ENCODE measurements around the gene CLTA. TPM values are rescaled to one million over a fixed set of nuclear protein-coding genes. Genes with fewer than 3 reads are reported as not detected.

CLTA gene
- total and polyA plus RNA-seq, 2 of the 8 experiments (the other 6 are each of a cell fraction or from before 2014, with no cell fraction given), result 137 to 236 TPM

DNA sequence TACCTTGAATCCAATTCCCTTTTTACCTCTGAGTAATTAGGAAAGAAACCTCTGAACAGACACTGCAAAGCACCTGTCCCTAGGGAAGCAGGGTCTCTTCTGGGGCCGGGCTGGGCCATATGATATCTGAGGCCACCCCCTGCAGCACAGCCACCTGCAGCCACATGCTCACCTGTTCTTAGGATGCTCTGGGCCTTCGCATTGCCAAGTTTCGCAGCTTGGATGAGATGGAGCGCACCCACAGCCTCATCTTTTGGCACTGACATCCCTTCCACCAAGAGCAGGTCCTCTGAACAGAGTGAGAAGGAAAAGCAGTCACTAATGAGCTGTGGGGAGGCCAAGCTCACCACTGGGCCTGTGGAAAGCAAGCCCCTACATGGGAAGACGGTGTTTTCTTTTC, 27.3 kb downstream of the CLTA start:
- H3K56ac ChIP-seq (replicated peaks; ENCODE audit: insufficient read length, low read depth, low read length), result no peak overlapping the region
- H3K4me3 ChIP-seq (ENCODE audit: extremely low read depth in 1 of 4, insufficient read depth in 2 of 4, low read depth in 3 of 4, low read length in 4 of 4), result no peak overlapping the region
- no peak overlapping the region for H2AK5ac ChIP-seq (ENCODE audit: low read depth, low read length)
- peaks cover 9% of the 10 kb centered on the region for H3K79me1 ChIP-seq (ENCODE audit: low read depth, low read length)
- no peak overlapping the region for H3K23ac ChIP-seq (ENCODE audit: insufficient read length)
- no peak overlapping the region for H3K27ac ChIP-seq (ENCODE audit: low read depth, low read length)
- ChIA-PET CTCF (ENCODE audit: partially characterized antibody) (no interaction called here), POLR2A (ENCODE audit: partially characterized antibody) (interaction anchor here (1.9 kb wide), 1 partner anchor 11 kb away, joined by 6 read pairs; no protein-coding TSS in a partner anchor)
- H3K4ac ChIP-seq (replicated peaks; ENCODE audit: insufficient read length, low read depth, low read length), result no peak overlapping the region
- no peak overlapping the region for H2BK15ac ChIP-seq (ENCODE audit: low read length)
- peaks cover 0 to 3% of the 10 kb centered on the region in 2 experiments; a peak in 1 of 4 replicates for H3K9me3 ChIP-seq (ENCODE audit: insufficient read depth in 2 of 2, low read depth in 1 of 2, low read length in 1 of 2)
- peaks cover 7 to 48% (median 31%) of the 10 kb centered on the region in 4 experiments for H3K36me3 ChIP-seq (ENCODE audit: control insufficient read depth in 2 of 4, insufficient read depth in 4 of 4, low read length in 3 of 4)
- peaks cover 2 to 10% of the 10 kb centered on the region in 2 experiments for H4K20me1 ChIP-seq (replicated peaks in 1 of 2; ENCODE audit: control insufficient read depth in 1 of 2, insufficient read depth in 2 of 2, low read length in 2 of 2)
- H4K8ac ChIP-seq (ENCODE audit: extremely low read depth, insufficient read depth, low read length), result no peak overlapping the region
- WGBS, 2 experiments (ENCODE audit: extremely low coverage in 1 of 2, insufficient coverage in 1 of 2, insufficient read length in 1 of 2, insufficient replicate concordance in 2 of 2, low coverage in 1 of 2, low lambda C conversion rate in 2 of 2, missing lambda C conversion rate in 1 of 2), result 87% methylated on average over 5 of the region's 5 CpGs; no CpG with 5 or more reads in 1 of the 2 experiments
- DNase-seq (ENCODE audit: low read depth in 1 of 2, low spot score in 2 of 2), result no peak
- no peak overlapping the region for H3K4me2 ChIP-seq (ENCODE audit: insufficient read depth in 1 of 2, low read depth in 2 of 2, low read length in 2 of 2)
- no peak overlapping the region for H2BK5ac ChIP-seq (ENCODE audit: low read depth, low read length)
- no peak overlapping the region for H4K5ac ChIP-seq (ENCODE audit: insufficient read length, low read depth, low read length)
- no peak overlapping the region for H2BK120ac ChIP-seq (replicated peaks; ENCODE audit: low read depth, low read length)
- H3K14ac ChIP-seq (ENCODE audit: insufficient read length), result no peak overlapping the region
- no peak for TF ChIP-seq POLR2AphosphoS5 (IDR thresholded peaks at IDR 0.05; ENCODE audit: low read depth, low read length)
- H3K23me2 ChIP-seq (ENCODE audit: low read depth, low read length), result no peaks in the 10 kb centered on the region
- H3K18ac ChIP-seq (ENCODE audit: extremely low read depth, low read length), result no peak overlapping the region
- H2BK12ac ChIP-seq (ENCODE audit: low read depth, low read length), result no peak overlapping the region
- no peaks in the 10 kb centered on the region; a peak in 2 of 4 replicates for H3K79me2 ChIP-seq (ENCODE audit: control insufficient read depth in 1 of 2, insufficient read depth in 2 of 2, low read length in 2 of 2)
- H3K27me3 ChIP-seq (replicated peaks in 1 of 4; ENCODE audit: control insufficient read depth in 3 of 4, extremely low read depth in 1 of 4, insufficient read depth in 3 of 4, low read length in 3 of 4), result no peaks in the 10 kb centered on the region
- no peak overlapping the region for H4K91ac ChIP-seq (replicated peaks; ENCODE audit: insufficient read length, low read length)
- FAIRE-seq, result no peak
- no peak overlapping the region for H3K9ac ChIP-seq (replicated peaks in 1 of 4; ENCODE audit: extremely low read depth in 1 of 4, low read depth in 3 of 4, low read length in 3 of 4)
- H3K4me1 ChIP-seq (replicated peaks in 1 of 4; ENCODE audit: control insufficient read depth in 3 of 4, insufficient read depth in 4 of 4, low read length in 3 of 4), result no peaks in the 10 kb centered on the region
- no peak overlapping the region for H2BK20ac ChIP-seq (ENCODE audit: low read length)
- H2AFZ ChIP-seq (ENCODE audit: low read length), result no peak overlapping the region

Measured in H1 (cell line).